ENCODE results near the gene NPIPA5.
"Not testable (repeated sequence)": the region's sequence is repeated elsewhere in the genome, so short reads cannot be mapped to it uniquely, and the experiment has no call there.

NPIPA5 gene

GRCh38 chr16:15389916-15390315 is 11.8 kb upstream of the NPIPA5 start:
- DNase-seq (ENCODE audit: low read depth) = not testable (repeated sequence)

GRCh38 chr16:15388060-15388459 is 10.0 kb upstream of the NPIPA5 start:
- not testable (repeated sequence) for DNase-seq (ENCODE audit: low read depth)

- peak; percentile 13 for DNase-seq (ENCODE audit: low read depth)
Observed at GRCh38 chr16:15382810-15383209, 4.7 kb upstream of the NPIPA5 start.

- not testable (repeated sequence) for DNase-seq (ENCODE audit: low read depth)
Observed at GRCh38 chr16:15357495-15357894, 20.6 kb downstream of the NPIPA5 start.

- not testable (repeated sequence) for DNase-seq (ENCODE audit: low read depth)
Observed at GRCh38 chr16:15354846-15355245, 23.2 kb downstream of the NPIPA5 start.

- DNase-seq (ENCODE audit: low read depth) = not testable (repeated sequence)
Observed at GRCh38 chr16:15352852-15353251, 25.2 kb downstream of the NPIPA5 start.

- DNase-seq (ENCODE audit: low read depth) = not testable (repeated sequence)
Observed at GRCh38 chr16:15351745-15352144, 26.3 kb downstream of the NPIPA5 start.

- DNase-seq (ENCODE audit: low read depth) = not testable (repeated sequence)
Observed at GRCh38 chr16:15351251-15351650, 26.8 kb downstream of the NPIPA5 start.

- DNase-seq (ENCODE audit: low read depth) = not testable (repeated sequence)
Observed at GRCh38 chr16:15348721-15349120, 29.4 kb downstream of the NPIPA5 start.

- not testable (repeated sequence) for DNase-seq (ENCODE audit: low read depth)
Observed at GRCh38 chr16:15342337-15342736, 35.8 kb downstream of the NPIPA5 start.

GRCh38 chr16:15338986-15339385 is 39.1 kb downstream of the NPIPA5 start:
- not testable (repeated sequence) for DNase-seq (ENCODE audit: low read depth)

GRCh38 chr16:15337974-15338605 is 40.0 kb downstream of the NPIPA5 start:
- not testable (repeated sequence) for DNase-seq (ENCODE audit: low read depth)

GRCh38 chr16:15335609-15336008 is 42.5 kb downstream of the NPIPA5 start:
- DNase-seq (ENCODE audit: low read depth) = not testable (repeated sequence)

- not testable (repeated sequence) for DNase-seq (ENCODE audit: low read depth)
Observed at GRCh38 chr16:15333969-15334368, 44.1 kb downstream of the NPIPA5 start.

GRCh38 chr16:15330978-15331377 is 47.1 kb downstream of the NPIPA5 start:
- DNase-seq (ENCODE audit: low read depth) = not testable (repeated sequence)

GRCh38 chr16:15324954-15325353 is 53.1 kb downstream of the NPIPA5 start:
- DNase-seq (ENCODE audit: low read depth) = not testable (repeated sequence)

- DNase-seq (ENCODE audit: low read depth) = not testable (repeated sequence)
Observed at GRCh38 chr16:15323373-15323772, 54.7 kb downstream of the NPIPA5 start.

- DNase-seq (ENCODE audit: low read depth) = not testable (repeated sequence)
Observed at GRCh38 chr16:15321221-15321620, 56.9 kb downstream of the NPIPA5 start.

- not testable (repeated sequence) for DNase-seq (ENCODE audit: low read depth)
Observed at GRCh38 chr16:15314562-15314961, 63.5 kb downstream of the NPIPA5 start.

All from iris pigment epithelial cell (primary cell).